Neural cell (in vitro differentiated cells): ENCODE data around the gene PTPRC. TPM values are rescaled to one million over a fixed set of nuclear protein-coding genes. Genes with fewer than 3 reads are reported as not detected.

Source experiments
- H2AFZ ChIP-seq: fragments of 200-600, 300-800 bp; sonication (generic), shearing (Covaris generic); 2 replicates; pipeline ENCODE4 v1.6.0; 2014; ENCODE audit warnings: low read depth, mild to moderate bottlenecking, antibody characterized with exemption, low read length, moderate library complexity
- H3F3A ChIP-seq: fragments of 200-600 bp; shearing (Covaris generic); 2 replicates; pipeline ENCODE4 v1.6.1; 2016; ENCODE audit warnings: mild to moderate bottlenecking, moderate library complexity, mixed read lengths, antibody characterized with exemption, low read length; ENCODE audit not compliant: insufficient read depth, poor library complexity, severe bottlenecking
- H3K27ac ChIP-seq: fragments of 200-600, 300-800 bp; sonication (generic), shearing (Covaris generic); 2 replicates; pipeline ENCODE4 v1.5.1; 2014; ENCODE audit warnings: mild to moderate bottlenecking, low read length, moderate library complexity
- H3K27me3 ChIP-seq: fragments of 300-800, 200-600 bp; sonication (generic), shearing (Covaris generic); 2 replicates; pipeline ENCODE4 v1.6.0; 2014; ENCODE audit warnings: mild to moderate bottlenecking, low read depth, low read length, moderate library complexity; ENCODE audit not compliant: insufficient read depth
- H3K36me3 ChIP-seq: fragments of 300-800, 200-600 bp; sonication (generic), shearing (Covaris generic); 2 replicates; pipeline ENCODE4 v1.5.1; 2014; ENCODE audit warnings: mild to moderate bottlenecking, antibody characterized with exemption, low read length, moderate library complexity; ENCODE audit not compliant: insufficient read depth
- H3K4me2 ChIP-seq: fragments of 300-800, 200-600 bp; sonication (generic), shearing (Covaris generic); 2 replicates; pipeline ENCODE4 v1.6.0; 2014; ENCODE audit warnings: mild to moderate bottlenecking, low read length
- H3K4me3 ChIP-seq: fragments of 300-800, 200-600 bp; sonication (generic), shearing (Covaris generic); 2 replicates; pipeline ENCODE4 v1.5.1; 2014; ENCODE audit warnings: mild to moderate bottlenecking, low read length, moderate library complexity
- H3K79me2 ChIP-seq: fragments of 200-600 bp; shearing (Covaris generic); replicated peaks from 2 replicates; pipeline ENCODE4 v1.6.0; 2014; ENCODE audit warnings: mild to moderate bottlenecking, low read length, moderate library complexity; ENCODE audit not compliant: insufficient read depth
- H3K9ac ChIP-seq: fragments of 300-800, 200-600 bp; sonication (generic), shearing (Covaris generic); 2 replicates; pipeline ENCODE4 v1.6.1; 2016; ENCODE audit warnings: mild to moderate bottlenecking, low read length, mixed read lengths
- H3K9me2 ChIP-seq: fragments of 200-600 bp; shearing (Covaris generic); 2 replicates; pipeline ENCODE4 v1.6.1; 2016; ENCODE audit warnings: mild to moderate bottlenecking, low read length, mixed read lengths; ENCODE audit not compliant: insufficient read depth
- H3K9me3 ChIP-seq: fragments of 200-600, 300-800 bp; sonication (generic), shearing (Covaris generic); 2 replicates; pipeline ENCODE4 v1.6.1; 2016; ENCODE audit warnings: mild to moderate bottlenecking, mixed run types, low read length, moderate library complexity, mixed read lengths
- H4K20me1 ChIP-seq: fragments of 200-600 bp; shearing (Covaris generic); 2 replicates; pipeline ENCODE4 v1.6.1; 2016; ENCODE audit warnings: mild to moderate bottlenecking, mixed run types; ENCODE audit not compliant: insufficient read depth
- EP300 ChIP-seq: fragments of 450-650 bp; conservative IDR thresholded peaks from 2 replicates; pipeline ENCODE4 v1.6.1; 2014; ENCODE audit warnings: antibody characterized with exemption, mild to moderate bottlenecking, moderate library complexity; ENCODE audit not compliant: poor library complexity, severe bottlenecking
- EZH2 ChIP-seq: fragments of 200-600, 300-800 bp; shearing (Covaris generic), sonication (generic); IDR thresholded peaks from 2 replicates; pipeline ENCODE4 v1.6.1; 2014; ENCODE audit warnings: antibody characterized with exemption, low read length, borderline replicate concordance, mild to moderate bottlenecking; ENCODE audit not compliant: insufficient read depth, poor library complexity, severe bottlenecking
- MXI1 ChIP-seq: fragments of 450-650 bp; conservative IDR thresholded peaks from 2 replicates; pipeline ENCODE4 v1.6.1; 2014; ENCODE audit warnings: antibody characterized with exemption, mild to moderate bottlenecking; ENCODE audit not compliant: poor library complexity, severe bottlenecking
- POLR2AphosphoS5 ChIP-seq: IDR thresholded peaks from 2 replicates; pipeline ENCODE4 v1.6.1; 2012
- RAD21 ChIP-seq: fragments of 450-650 bp; conservative IDR thresholded peaks from 2 replicates; pipeline ENCODE4 v1.6.1; 2014; ENCODE audit warnings: antibody characterized with exemption, mild to moderate bottlenecking, moderate library complexity
- REST ChIP-seq: IDR thresholded peaks from 2 replicates; pipeline ENCODE4 v1.6.1; 2012; ENCODE audit warnings: borderline replicate concordance
- SMC3 ChIP-seq: fragments of 450-650 bp; conservative IDR thresholded peaks from 2 replicates; pipeline ENCODE4 v1.6.1; 2014; ENCODE audit warnings: antibody characterized with exemption, mild to moderate bottlenecking, moderate library complexity; ENCODE audit not compliant: poor library complexity
- TAF1 ChIP-seq: IDR thresholded peaks from 2 replicates; pipeline ENCODE4 v1.6.1; 2012; ENCODE audit warnings: low read depth
- polyA plus RNA-seq: library from polyadenylated mRNA; depleted of rRNA; stranded (reverse); fragments of >200 nt; gene quantifications from 2 replicates; pipeline ENCODE4 v1.2.3, GENCODE V29; 2014
- TF ChIP-seq, protein P1 (sequence below): fragments of 450-650 bp; IDR thresholded peaks from 2 replicates; pipeline ENCODE4 v1.5.1; 2014; ENCODE audit warnings: antibody characterized with exemption, mild to moderate bottlenecking, moderate library complexity; ENCODE audit not compliant: poor library complexity, severe bottlenecking

Gene PTPRC
- polyA plus RNA-seq, 1 donor from 2014 or later, result 0.12 TPM

- Histone ChIP-seq H2AFZ (no peak overlapping the region), H3K27me3 (no peaks in the 10 kb centered on the region), H3K36me3 (no peaks in the 10 kb centered on the region), H3K4me2 (no peak overlapping the region), H3K9me2 (no peaks in the 10 kb centered on the region), H3K79me2 (no peaks in the 10 kb centered on the region), H3K27ac (no peak overlapping the region), H3F3A (no peaks in the 10 kb centered on the region), H3K4me3 (no peak overlapping the region), H3K9me3 (no peaks in the 10 kb centered on the region), H4K20me1 (no peaks in the 10 kb centered on the region), H3K9ac (no peak overlapping the region)
- TF ChIP-seq POLR2AphosphoS5 (no peak), MXI1 (no peak), EP300 (no peak), TAF1 (no peak), SMC3 (no peak), RAD21 (no peak), REST (no peak), EZH2 (no peak)
- TF ChIP-seq, protein P1, sequence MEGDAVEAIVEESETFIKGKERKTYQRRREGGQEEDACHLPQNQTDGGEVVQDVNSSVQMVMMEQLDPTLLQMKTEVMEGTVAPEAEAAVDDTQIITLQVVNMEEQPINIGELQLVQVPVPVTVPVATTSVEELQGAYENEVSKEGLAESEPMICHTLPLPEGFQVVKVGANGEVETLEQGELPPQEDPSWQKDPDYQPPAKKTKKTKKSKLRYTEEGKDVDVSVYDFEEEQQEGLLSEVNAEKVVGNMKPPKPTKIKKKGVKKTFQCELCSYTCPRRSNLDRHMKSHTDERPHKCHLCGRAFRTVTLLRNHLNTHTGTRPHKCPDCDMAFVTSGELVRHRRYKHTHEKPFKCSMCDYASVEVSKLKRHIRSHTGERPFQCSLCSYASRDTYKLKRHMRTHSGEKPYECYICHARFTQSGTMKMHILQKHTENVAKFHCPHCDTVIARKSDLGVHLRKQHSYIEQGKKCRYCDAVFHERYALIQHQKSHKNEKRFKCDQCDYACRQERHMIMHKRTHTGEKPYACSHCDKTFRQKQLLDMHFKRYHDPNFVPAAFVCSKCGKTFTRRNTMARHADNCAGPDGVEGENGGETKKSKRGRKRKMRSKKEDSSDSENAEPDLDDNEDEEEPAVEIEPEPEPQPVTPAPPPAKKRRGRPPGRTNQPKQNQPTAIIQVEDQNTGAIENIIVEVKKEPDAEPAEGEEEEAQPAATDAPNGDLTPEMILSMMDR, result no peak
These were observed 863 bp upstream of the PTPRC start for GRCh38 chr1:198637916-198638437.

DNA sequence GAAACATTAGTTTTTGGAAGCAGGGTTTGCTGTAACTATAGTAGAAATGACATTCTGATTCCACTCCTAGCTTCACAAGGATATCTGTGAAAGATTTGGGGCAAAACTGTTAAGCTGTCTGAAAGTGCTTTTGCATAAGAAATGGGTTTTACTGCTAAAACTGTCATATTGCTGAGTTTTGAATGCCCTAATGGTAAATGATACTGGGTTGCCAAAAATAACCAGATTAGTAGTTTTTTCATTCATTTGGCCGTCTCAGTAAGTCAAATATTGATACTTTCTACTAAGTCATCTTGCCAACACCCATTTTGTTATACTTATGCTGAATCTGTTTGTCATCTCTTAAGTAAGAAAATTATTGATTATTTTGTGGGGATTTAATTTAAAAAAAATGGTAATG is 399 bp upstream of the PTPRC start:
- Histone ChIP-seq H4K20me1 (no peaks in the 10 kb centered on the region), H3K27ac (no peak overlapping the region), H3K9me2 (no peaks in the 10 kb centered on the region), H3K9ac (no peak overlapping the region), H3K36me3 (no peaks in the 10 kb centered on the region), H2AFZ (no peak overlapping the region), H3K4me2 (no peak overlapping the region), H3K27me3 (no peaks in the 10 kb centered on the region), H3K9me3 (no peaks in the 10 kb centered on the region), H3F3A (no peaks in the 10 kb centered on the region), H3K79me2 (no peaks in the 10 kb centered on the region), H3K4me3 (no peak overlapping the region)
- TF ChIP-seq SMC3 (no peak), POLR2AphosphoS5 (no peak), MXI1 (no peak), EZH2 (no peak), REST (no peak), RAD21 (no peak), EP300 (no peak), TAF1 (no peak)
- TF ChIP-seq, protein P1, result no peak
